HL-60/S4 (cell line): ENCODE measurements around the gene DLGAP1.

ENCODE experiments used
- in situ Hi-C: fragments of 300-500 bp; cut with MboI; formaldehyde crosslinking; loops from 2 replicates; pipeline ENCODE4 v1.14.3; 2022; ENCODE audit warnings: low sequenced_read_pairs

DLGAP1 gene

GRCh38 chr18:3914833-3915610 is 540.1 kb downstream of the DLGAP1 start:
- in situ Hi-C loops, result no loop called here

- in situ Hi-C loops, result no loop called here
These were observed 541.0 kb downstream of the DLGAP1 start for GRCh38 chr18:3914109-3914508.

- in situ Hi-C loops, result no loop called here
These were observed 542.4 kb downstream of the DLGAP1 start for GRCh38 chr18:3912705-3913104.

GRCh38 chr18:3911413-3911812 is 543.7 kb downstream of the DLGAP1 start:
- in situ Hi-C loops, result no loop called here

- in situ Hi-C loops, result no loop called here
These were observed 544.6 kb downstream of the DLGAP1 start for GRCh38 chr18:3910512-3910911.

GRCh38 chr18:3907955-3908354 is 547.2 kb downstream of the DLGAP1 start:
- in situ Hi-C loops, result no loop called here

GRCh38 chr18:3906116-3906750 is 548.9 kb downstream of the DLGAP1 start:
- in situ Hi-C loops, result no loop called here

- in situ Hi-C loops, result no loop called here
These were observed 551.8 kb downstream of the DLGAP1 start for GRCh38 chr18:3903337-3903736.

- in situ Hi-C loops, result no loop called here
These were observed 552.4 kb downstream of the DLGAP1 start for GRCh38 chr18:3902676-3903075.

GRCh38 chr18:3901811-3902210 is 553.3 kb downstream of the DLGAP1 start:
- in situ Hi-C loops, result no loop called here

GRCh38 chr18:3901042-3901441 is 554.1 kb downstream of the DLGAP1 start:
- in situ Hi-C loops, result no loop called here

- in situ Hi-C loops, result no loop called here
These were observed 554.8 kb downstream of the DLGAP1 start for GRCh38 chr18:3900327-3900726.

GRCh38 chr18:3898861-3899613 is 556.1 kb downstream of the DLGAP1 start:
- in situ Hi-C loops, result no loop called here

- in situ Hi-C loops, result no loop called here
These were observed 563.0 kb downstream of the DLGAP1 start for GRCh38 chr18:3892152-3892551.

- in situ Hi-C loops, result no loop called here
These were observed 563.9 kb downstream of the DLGAP1 start for GRCh38 chr18:3891245-3891644.

GRCh38 chr18:3889803-3890202 is 565.3 kb downstream of the DLGAP1 start:
- in situ Hi-C loops, result no loop called here

- in situ Hi-C loops, result no loop called here
These were observed 566.0 kb downstream of the DLGAP1 start for GRCh38 chr18:3889121-3889520.

- in situ Hi-C loops, result no loop called here
These were observed 568.4 kb downstream of the DLGAP1 start for GRCh38 chr18:3886575-3887322.

- in situ Hi-C loops, result no loop called here
These were observed 569.8 kb downstream of the DLGAP1 start for GRCh38 chr18:3885209-3885792.

GRCh38 chr18:3879836-3880120 is 575.3 kb downstream of the DLGAP1 start:
- in situ Hi-C loops, result no loop called here
